Measurements from ENCODE around the gene BAHD1.

- TF ChIP-seq CTCF (IDR thresholded peaks at IDR 0.05) (no peak), POLR2A (IDR thresholded peaks at IDR 0.05) (no peak)
Observed at GRCh38 chr15:40463279-40463678, 22.5 kb downstream of the BAHD1 start.
